B cell (primary cell): Measurements from ENCODE around the gene SH3BGR. TPM values are rescaled to one million over a fixed set of nuclear protein-coding genes. Genes with fewer than 3 reads are reported as not detected.

Source experiments
- ATAC-seq: fragments of 200-7000 bp; cut with Tn5 transposase; one replicate; pipeline ENCODE4 v1.10.0; 2021; ENCODE audit warnings: low read depth, mild to moderate bottlenecking, moderate number of reproducible peaks, moderate library complexity
- CTCF ChIA-PET: fragments of 350-600 bp; sonication (Branson Sonifier 250); formaldehyde crosslinking; loops from one replicate; lab custom pipeline; 2021; ENCODE audit warnings: antibody characterized with exemption, inconsistent platforms; lab: Charles Lee
- POLR2A ChIA-PET: fragments of 350-600 bp; sonication (Branson Sonifier 250); formaldehyde crosslinking; loops from one replicate; lab custom pipeline; 2021; ENCODE audit warnings: antibody characterized with exemption; lab: Charles Lee
- DNase-seq: peaks from one replicate; pipeline ENCODE4 v3.0.0; 2013
- H2AFZ ChIP-seq: 2 replicates; pipeline ENCODE4 v1.6.1; 2012; ENCODE audit warnings: mild to moderate bottlenecking, low read depth, low read length; ENCODE audit not compliant: insufficient read depth, poor library complexity, severe bottlenecking
- H3K27ac ChIP-seq, 2 donors: 1 replicate in 1 of 2; 2 replicates in 1 of 2; pipeline ENCODE4 v1.5.1; 2012 to 2013; ENCODE audit warnings: low read length in 2 of 2, mild to moderate bottlenecking in 2 of 2, moderate library complexity in 1 of 2
- H3K27me3 ChIP-seq, 4 experiments: fragments of 200-600 bp in 1 of 4; sonication (generic) in 1 of 4; replicated peaks in 1 of 4; 1 replicate in 2 of 4; 2 replicates in 2 of 4; pipeline versions ENCODE4 v1.6.1 to v1.7.0; 2013 to 2016; ENCODE audit warnings: low read length in 3 of 4, mild to moderate bottlenecking in 2 of 4, mixed read lengths in 1 of 4, moderate library complexity in 1 of 4; ENCODE audit not compliant: insufficient read depth in 4 of 4, control insufficient read depth in 3 of 4; ENCODE audit errors: control extremely low read depth in 1 of 4
- H3K36me3 ChIP-seq, 2 experiments: replicated peaks in 1 of 2; 1 replicate in 1 of 2; 2 replicates in 1 of 2; pipeline versions ENCODE4 v1.6.1 to v1.7.1; 2013; ENCODE audit warnings: low read length in 1 of 2; ENCODE audit not compliant: insufficient read depth in 2 of 2, control insufficient read depth in 1 of 2; ENCODE audit errors: control extremely low read depth in 1 of 2, extremely low read depth in 1 of 2
- H3K4me1 ChIP-seq, 2 donors: fragments of 200-600 bp in 1 of 2; sonication (generic) in 1 of 2; 1 replicate in 1 of 2; 2 replicates in 1 of 2; pipeline versions ENCODE4 v1.5.1 to v1.6.1; 2013 to 2017; ENCODE audit warnings: low read length in 2 of 2; ENCODE audit not compliant: control insufficient read depth in 2 of 2, insufficient read depth in 2 of 2
- H3K4me2 ChIP-seq: replicated peaks from 2 replicates; pipeline ENCODE3; 2012; ENCODE audit warnings: mild to moderate bottlenecking, low read depth, low read length; ENCODE audit not compliant: poor library complexity, severe bottlenecking
- H3K4me3 ChIP-seq, 5 experiments: fragments of 200-600 bp in 1 of 5; sonication (generic) in 1 of 5; 1 replicate in 3 of 5; 2 replicates in 2 of 5; pipeline versions ENCODE4 v1.5.1 to v1.7.0; 2011 to 2016; ENCODE audit warnings: low read length in 4 of 5, mild to moderate bottlenecking in 4 of 5, low read depth in 2 of 5, control low read depth in 1 of 5, moderate library complexity in 1 of 5; ENCODE audit not compliant: insufficient read depth in 1 of 5; ENCODE audit errors: control extremely low read depth in 1 of 5, extremely low read depth in 1 of 5
- H3K79me2 ChIP-seq: fragments of 200-600 bp; sonication (generic); one replicate; pipeline ENCODE4 v1.6.0; 2016; ENCODE audit warnings: low read length; ENCODE audit not compliant: control insufficient read depth, insufficient read depth
- H3K9ac ChIP-seq: fragments of 200-600 bp; sonication (generic); 2 replicates; pipeline ENCODE4 v1.6.1; 2017; ENCODE audit warnings: mild to moderate bottlenecking, low read length, moderate library complexity
- H3K9me3 ChIP-seq, 3 donors: one replicate each; pipeline versions ENCODE4 v1.6.1 to v1.7.1; 2013; ENCODE audit warnings: low read length in 2 of 3; ENCODE audit not compliant: control insufficient read depth in 2 of 3, insufficient read depth in 1 of 3; ENCODE audit errors: control extremely low read depth in 1 of 3
- H4K20me1 ChIP-seq: 2 replicates; pipeline ENCODE4 v1.6.0; 2012; ENCODE audit warnings: mild to moderate bottlenecking, low read length; ENCODE audit not compliant: insufficient read depth, control insufficient read depth, poor library complexity, severe bottlenecking
- H3K27ac Mint-ChIP-seq: one replicate; pipeline ENCODE4 v1.8.0; 2021; ENCODE audit warnings: mixed read lengths
- H3K27me3 Mint-ChIP-seq: one replicate; pipeline ENCODE4 v1.8.0; 2021; ENCODE audit warnings: mixed read lengths
- H3K4me1 Mint-ChIP-seq: one replicate; pipeline ENCODE4 v1.8.0; 2021; ENCODE audit warnings: mixed read lengths
- H3K4me3 Mint-ChIP-seq: one replicate; pipeline ENCODE4 v1.8.0; 2021; ENCODE audit warnings: mixed read lengths
- H3K9me3 Mint-ChIP-seq: one replicate; pipeline ENCODE4 v1.8.0; 2022; ENCODE audit warnings: mixed read lengths; ENCODE audit not compliant: insufficient read depth
- CTCF ChIP-seq: fragments of 200-600 bp; IDR thresholded peaks from one replicate; pipeline ENCODE4 v1.8.0; 2022; ENCODE audit warnings: antibody characterized with exemption, mild to moderate bottlenecking
- EZH2 ChIP-seq: IDR thresholded peaks from 2 replicates; pipeline ENCODE4 v1.6.1; 2012; ENCODE audit warnings: borderline replicate concordance, low read depth, mild to moderate bottlenecking, moderate library complexity, low read length; ENCODE audit not compliant: insufficient read depth, poor library complexity, severe bottlenecking
- WGBS: methylation state at CpG from one replicate; pipeline ENCODE4 v1.1.5; 2013; ENCODE audit warnings: missing lambda C conversion rate; ENCODE audit not compliant: insufficient coverage; 5-methylcytosine and 5-hydroxymethylcytosine counted together
- intact Hi-C: fragments of 100-400 bp; cut with micrococcal nuclease; formaldehyde crosslinking; loops from one replicate; pipeline ENCODE4 v1.10.0; 2022
- polyA plus RNA-seq: library from polyadenylated mRNA; depleted of rRNA; stranded (reverse); fragments of >200 nt; gene quantifications from 2 replicates; pipeline ENCODE4 v1.2.3, GENCODE V29; 2012
- total RNA-seq, 2 donors: library from RNA; stranded (reverse); fragments of 120-200 nt in 1 of 2; gene quantifications; 1 replicate in 1 of 2; 2 replicates in 1 of 2; pipeline versions ENCODE4 v1.2.3 to v1.2.4, GENCODE V29; 2013 to 2022

Gene SH3BGR
- total and polyA plus RNA-seq, 2 donors (not counting 1 experiment from before 2014, with no cell fraction given), result 0.21 to 1.7 TPM

- Histone ChIP-seq H3K79me2 (no peaks in the 10 kb centered on the region), H3K27me3 (no peaks in the 10 kb centered on the region), H3K4me3 (no peak overlapping the region), H3K4me2 (no peak overlapping the region), H3K4me1 (no peaks in the 10 kb centered on the region), H4K20me1 (no peaks in the 10 kb centered on the region), H3K36me3 (no peaks in the 10 kb centered on the region), H3K9ac (no peak overlapping the region), H3K9me3 (no peaks in the 10 kb centered on the region), H3K27ac (no peak overlapping the region), H2AFZ (no peak overlapping the region)
- WGBS, result 78% methylated on average over 1 of the region's 3 CpGs
- DNase-seq (no peak), ATAC-seq (no peak)
- H3K27ac Mint-ChIP-seq, result no peak overlapping the region
- H3K4me3 Mint-ChIP-seq, result no peak overlapping the region
- peaks cover 2% of the 10 kb centered on the region for H3K4me1 Mint-ChIP-seq
- H3K27me3 Mint-ChIP-seq, result no peaks in the 10 kb centered on the region
- CTCF ChIA-PET, result interaction anchor here (0.7 to 1.1 kb wide), 2 partner anchors 20 to 684 kb away, joined by 3 to 6 read pairs; no protein-coding TSS in a partner anchor
- POLR2A ChIA-PET, result no interaction called here
- H3K9me3 Mint-ChIP-seq, result peaks cover 2% of the 10 kb centered on the region
- TF ChIP-seq CTCF (no peak), EZH2 (no peak)
- intact Hi-C loops, result no loop called here
Observed at GRCh38 chr21:39461419-39461818, 9.6 kb downstream of the SH3BGR start.

GRCh38 chr21:39463308-39463707 lies 11.5 kb downstream of the SH3BGR start:
- Mint-ChIP-seq H3K4me1 (peaks cover 2% of the 10 kb centered on the region), H3K4me3 (no peak overlapping the region), H3K9me3 (peaks cover 2% of the 10 kb centered on the region), H3K27me3 (no peaks in the 10 kb centered on the region), H3K27ac (no peak overlapping the region)
- no peaks in the 10 kb centered on the region for H3K36me3 ChIP-seq
- H3K4me1 ChIP-seq, result no peaks in the 10 kb centered on the region
- H3K9ac ChIP-seq, result no peak overlapping the region
- no peaks in the 10 kb centered on the region for H3K79me2 ChIP-seq
- 100% methylated on average over 2 of the region's 3 CpGs for WGBS
- H3K27me3 ChIP-seq, result no peaks in the 10 kb centered on the region
- ChIA-PET CTCF (interaction anchor here (1.0 kb wide), 1 partner anchor 22 kb away, joined by 3 read pairs; no protein-coding TSS in a partner anchor), POLR2A (no interaction called here)
- H3K9me3 ChIP-seq, result no peaks in the 10 kb centered on the region
- intact Hi-C loops, result no loop called here
- no peak overlapping the region for H3K4me2 ChIP-seq
- H3K4me3 ChIP-seq, result no peak overlapping the region
- no peak for TF ChIP-seq CTCF
- TF ChIP-seq EZH2, result no peak
- no peak for ATAC-seq
- no peaks in the 10 kb centered on the region for H4K20me1 ChIP-seq
- no peak for DNase-seq
- no peak overlapping the region for H2AFZ ChIP-seq
- H3K27ac ChIP-seq, result no peak overlapping the region
